ENCODE results near the gene LLCFC1.
"Not testable (repeated sequence)": the region's sequence is repeated elsewhere in the genome, so short reads cannot be mapped to it uniquely, and the experiment has no call there.

The LLCFC1 gene

GRCh38 chr7:142943706-142944268 is 4.5 kb downstream of the LLCFC1 start:
- no peak for DNase-seq

DNA sequence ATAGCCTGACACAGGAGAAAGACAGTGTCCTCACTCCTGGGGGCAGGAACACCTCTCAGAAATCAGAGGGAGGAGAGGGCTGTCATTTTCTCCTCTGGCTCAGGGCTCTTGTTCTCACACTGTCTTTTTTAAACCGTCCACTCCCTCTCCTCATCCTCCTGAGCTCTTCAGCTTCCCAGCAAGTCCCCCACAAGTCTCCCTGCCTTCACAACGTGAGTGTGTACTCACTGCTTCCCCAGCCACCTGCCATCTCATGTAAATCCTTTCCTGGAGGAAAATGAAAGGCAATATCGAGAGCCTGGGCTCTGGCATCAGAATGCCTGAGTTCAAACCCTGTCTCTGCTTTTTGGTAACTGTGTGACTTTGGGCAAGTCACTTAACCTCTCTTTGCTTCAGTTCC is 5.7 kb downstream of the LLCFC1 start:
- DNase-seq, result no peak

DNA sequence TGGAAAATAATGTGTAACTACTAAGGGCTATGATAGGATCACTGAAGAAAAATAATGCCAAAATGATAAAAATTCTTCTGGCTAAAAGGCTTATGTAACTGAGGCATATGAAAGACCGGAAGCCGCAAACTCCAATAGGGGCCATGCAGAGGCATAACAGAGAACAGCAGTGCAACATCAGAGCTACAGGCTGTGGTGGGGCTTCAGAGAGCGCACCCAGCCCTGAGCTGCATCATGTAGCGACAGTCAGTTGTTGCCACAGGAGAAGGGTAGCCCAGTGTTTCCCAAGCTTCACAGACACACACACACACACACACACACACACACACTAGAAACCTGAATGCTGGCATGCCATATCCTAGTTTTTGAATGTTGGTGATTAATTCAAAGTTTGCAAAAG is 9.3 kb downstream of the LLCFC1 start:
- DNase-seq, result no peak

DNA sequence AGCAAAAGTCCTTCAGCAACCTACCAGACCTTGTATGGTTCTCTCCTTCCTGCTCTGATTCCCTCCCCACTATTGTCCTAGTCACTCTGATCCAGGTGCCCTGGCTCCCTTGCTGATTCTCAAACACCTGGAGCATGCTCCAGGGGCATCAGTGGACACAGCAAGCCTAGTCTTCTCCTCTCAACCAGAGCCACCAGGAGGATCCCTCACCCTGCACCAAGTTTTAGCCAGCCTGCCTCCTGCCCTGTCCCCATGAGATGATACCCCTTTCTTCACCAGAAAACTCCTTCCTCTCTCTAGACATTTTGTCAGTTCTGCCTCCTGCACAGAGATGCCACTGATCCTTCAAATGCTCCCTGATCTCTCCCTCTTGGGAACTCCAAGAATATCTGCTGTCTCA is 11.0 kb downstream of the LLCFC1 start:
- DNase-seq, result no peak

GRCh38 chr7:142954680-142955268 is 15.5 kb downstream of the LLCFC1 start:
- no peak for DNase-seq

DNA sequence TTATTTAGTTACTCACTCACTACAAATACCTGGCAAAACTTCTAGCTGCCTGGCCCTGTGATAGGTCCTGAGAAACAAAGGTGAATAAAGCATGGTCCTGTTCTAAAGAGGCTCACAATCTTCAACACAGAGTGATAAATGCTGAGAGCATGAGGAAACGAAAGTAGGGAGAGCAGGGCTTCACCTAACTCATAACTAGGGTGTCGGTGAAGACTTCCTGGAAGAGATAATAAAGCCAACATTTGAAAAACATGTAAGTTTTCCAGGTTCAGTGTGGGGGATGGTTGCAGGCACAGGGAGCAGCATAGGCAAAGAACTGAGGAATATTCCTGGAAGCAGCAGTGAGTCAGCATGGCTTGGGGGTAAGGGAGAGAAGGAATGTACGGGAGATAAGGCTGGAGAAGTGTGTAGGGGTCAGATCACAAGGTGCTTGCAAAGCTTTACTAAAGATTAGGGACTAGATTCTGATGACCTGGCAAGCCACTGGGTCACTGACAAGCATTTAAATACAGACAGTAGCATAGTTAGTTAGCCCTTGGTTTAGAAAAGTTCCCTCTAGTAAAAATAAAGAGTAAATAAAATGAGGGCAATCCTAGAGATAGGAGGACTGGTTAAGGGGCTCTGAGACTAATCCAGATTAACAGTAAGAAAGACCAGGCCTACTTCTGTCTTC is 17.8 kb downstream of the LLCFC1 start:
- peak; percentile 8 for DNase-seq

GRCh38 chr7:142957723-142958122 is 18.4 kb downstream of the LLCFC1 start:
- DNase-seq, result no peak

DNA sequence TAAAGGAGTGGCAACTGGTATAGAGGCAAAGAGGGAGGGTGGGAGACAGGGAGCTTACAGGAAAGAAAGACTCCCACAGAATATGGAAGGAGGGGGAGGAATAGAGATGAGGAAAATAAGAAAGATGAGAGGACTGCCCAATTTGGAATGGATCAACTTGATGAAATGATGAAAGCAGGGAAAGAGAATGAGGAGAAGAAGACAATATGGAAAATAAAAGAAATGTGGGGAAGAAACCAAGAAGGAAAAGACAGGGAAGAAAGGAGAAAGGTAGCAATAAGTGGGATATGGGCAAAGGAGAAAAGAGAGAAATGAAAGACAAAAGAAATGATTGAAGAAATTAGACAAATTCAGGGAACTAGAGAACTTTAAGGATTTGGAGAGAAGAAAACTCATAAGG is 19.9 kb downstream of the LLCFC1 start:
- DNase-seq, result no peak

GRCh38 chr7:142960955-142961512 is 21.8 kb downstream of the LLCFC1 start:
- no peak for DNase-seq

- no peak for DNase-seq
These were observed 22.3 kb downstream of the LLCFC1 start for GRCh38 chr7:142961595-142961972.

DNA sequence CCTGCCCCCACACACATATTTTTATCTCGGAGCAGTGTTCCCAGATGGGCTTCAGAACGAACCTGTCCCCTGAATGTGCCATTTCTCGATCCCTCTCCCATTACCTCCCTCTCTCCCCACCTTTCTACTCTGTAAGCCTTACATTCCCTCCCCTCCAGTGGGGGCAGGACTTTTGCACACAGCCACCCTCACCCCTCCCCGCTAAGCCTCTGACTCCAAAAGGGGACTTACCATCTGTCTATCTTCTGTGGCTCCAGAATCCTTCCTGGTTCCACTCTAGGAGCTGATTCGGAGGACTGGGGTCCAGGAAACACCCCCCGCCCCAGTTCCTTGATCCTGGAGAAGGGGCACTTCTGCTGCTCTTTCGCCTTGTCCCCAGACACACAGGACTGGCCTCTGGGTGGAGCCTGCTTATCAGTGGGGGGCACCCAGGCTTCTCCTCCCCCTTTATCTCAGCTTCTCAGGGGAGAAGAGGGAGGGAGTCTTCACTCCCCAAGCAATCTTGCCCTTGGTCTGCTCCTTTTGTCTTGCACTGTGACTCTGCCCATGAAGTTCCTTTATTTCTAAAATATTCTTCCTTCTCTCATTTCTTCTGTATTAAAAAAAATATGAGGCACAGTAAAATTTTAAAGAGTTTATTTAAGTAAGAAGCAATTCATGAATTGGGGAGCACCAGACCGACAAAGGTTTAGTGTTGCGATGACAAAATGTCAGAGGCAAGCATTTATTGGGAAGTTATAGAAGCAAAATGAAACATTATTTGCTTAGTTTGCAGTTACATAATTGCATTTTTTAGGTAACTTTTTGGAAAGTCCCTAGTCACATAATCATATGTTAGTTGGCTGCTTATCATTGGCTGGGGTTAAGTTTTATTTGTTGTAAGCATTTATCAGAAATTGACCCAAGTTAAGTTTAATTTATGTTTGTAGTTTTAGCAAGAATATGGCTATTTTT is 23.0 kb downstream of the LLCFC1 start, which contains the start of gene KEL:
KEL (minus strand) TSS at position 391 of the 954 bp plus-strand sequence; CDS start at position 234, 157 bp downstream.
- no peak for DNase-seq

- DNase-seq, result no peak
These were observed 23.7 kb downstream of the LLCFC1 start for GRCh38 chr7:142962991-142963390.

DNA sequence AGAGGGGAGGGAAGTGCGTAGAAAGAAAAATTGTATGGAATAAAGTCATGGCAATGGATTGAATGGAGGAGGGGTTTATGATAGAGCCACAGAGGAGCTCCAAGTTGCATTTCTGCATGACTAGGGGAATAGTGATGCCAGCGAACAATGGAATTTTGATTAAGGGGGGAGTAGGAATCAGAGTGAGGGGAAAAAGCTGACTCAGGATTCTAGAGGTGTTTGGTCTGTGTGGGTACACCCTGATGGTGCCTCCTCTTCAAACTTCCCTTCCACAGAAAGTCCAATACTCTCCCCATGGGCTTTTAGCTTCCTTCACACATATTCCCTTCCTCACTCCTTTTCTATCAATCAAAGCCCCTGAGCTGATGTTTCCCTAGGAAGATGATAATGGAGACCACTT is 24.7 kb downstream of the LLCFC1 start:
- no peak for DNase-seq

DNA sequence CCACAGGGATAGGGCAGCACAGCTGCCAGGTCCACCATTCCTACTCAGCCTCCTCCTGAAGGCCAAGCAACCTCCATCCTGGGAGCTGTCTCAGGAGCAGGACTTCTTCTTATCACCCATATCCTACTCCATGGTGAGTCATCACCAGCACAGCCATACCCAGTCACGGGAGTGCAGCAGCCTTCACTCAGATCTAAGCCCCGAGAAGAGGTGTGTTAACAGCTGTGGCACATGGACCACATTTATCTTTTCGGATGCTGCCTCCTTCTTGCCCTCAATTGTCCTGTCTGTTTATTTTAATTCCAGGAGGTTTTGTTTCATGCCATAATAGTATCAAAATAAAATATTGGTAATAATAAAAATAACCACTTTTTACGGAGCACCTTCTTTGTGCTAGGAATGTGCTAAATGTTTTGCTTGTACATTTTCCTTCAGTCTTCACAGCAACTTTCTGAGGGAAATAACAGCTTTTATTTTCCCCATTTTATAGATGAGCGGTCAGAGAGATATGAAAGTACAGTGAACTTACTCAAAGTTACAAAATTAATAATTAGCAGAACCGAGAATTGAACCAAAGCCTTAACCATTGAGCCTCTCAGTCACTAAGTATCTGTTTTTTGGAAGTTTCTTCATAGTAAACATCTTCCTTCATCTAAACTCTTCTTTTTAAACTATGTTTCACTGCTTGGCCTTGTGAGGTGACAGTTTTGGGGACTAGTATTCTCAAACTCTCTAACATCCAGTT is 25.4 kb downstream of the LLCFC1 start:
- DNase-seq, result peak; percentile 3

DNA sequence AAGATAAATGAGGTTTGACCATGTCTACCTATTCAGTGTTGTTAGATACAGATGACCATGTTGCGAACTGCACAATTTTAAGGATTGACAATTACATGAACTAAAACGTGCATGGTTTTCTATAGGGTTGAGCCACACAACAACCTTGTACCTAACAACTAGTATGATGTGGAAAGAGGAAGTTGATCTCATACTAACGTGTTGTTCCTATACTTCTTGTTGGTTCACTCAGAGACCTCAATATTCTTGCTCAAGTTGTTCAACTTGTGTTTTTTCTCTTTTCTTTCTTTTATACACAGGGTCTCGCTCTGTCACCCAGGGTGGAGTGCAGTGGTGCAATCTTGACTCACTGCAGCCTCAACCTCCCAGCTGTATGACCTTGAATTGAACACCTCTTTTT is 28.9 kb downstream of the LLCFC1 start:
- no peak for DNase-seq

- no peak for DNase-seq
These were observed 29.9 kb downstream of the LLCFC1 start for GRCh38 chr7:142969183-142969582.

DNA sequence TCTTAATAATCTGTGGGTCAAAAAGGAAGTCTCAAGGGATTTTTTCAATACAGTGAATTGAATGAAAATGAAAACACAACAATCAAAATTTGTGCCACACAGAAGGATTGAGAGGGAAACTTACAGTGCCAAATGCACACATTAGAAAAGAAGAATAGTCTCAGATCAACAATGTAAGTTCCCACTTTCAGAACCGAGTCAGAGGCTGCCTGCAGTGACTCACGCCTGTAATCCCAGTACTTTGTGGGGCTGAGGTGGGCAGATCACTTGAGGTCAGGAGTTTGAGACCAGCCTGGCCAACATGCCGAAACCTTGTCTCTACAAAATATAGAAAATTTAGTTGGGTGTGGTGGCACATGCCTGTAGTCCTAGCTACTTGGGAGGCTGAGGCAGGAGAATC is 35.3 kb downstream of the LLCFC1 start:
- DNase-seq, result no peak

DNA sequence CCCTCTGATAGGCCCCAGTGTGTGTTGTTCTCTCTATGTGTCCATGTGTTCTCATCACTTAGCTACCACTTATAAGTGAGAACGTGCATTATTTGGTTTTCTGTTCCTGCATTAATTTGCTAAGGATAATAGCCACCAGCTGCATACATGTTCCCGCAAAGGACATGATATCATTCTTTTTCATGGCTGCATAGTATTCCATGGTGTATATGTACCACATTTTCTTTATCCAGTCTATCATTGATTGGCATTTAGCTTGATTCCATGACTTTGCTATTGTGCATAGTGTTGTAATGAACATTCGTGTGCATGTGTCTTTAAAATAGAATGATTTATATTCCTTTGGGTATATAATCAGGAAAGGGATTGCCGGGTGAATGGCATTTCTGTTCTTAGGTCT is 39.1 kb downstream of the LLCFC1 start:
- DNase-seq, result not testable (repeated sequence)

GRCh38 chr7:142983825-142984224 is 44.5 kb downstream of the LLCFC1 start:
- DNase-seq, result no peak

GRCh38 chr7:142984297-142984696 is 45.0 kb downstream of the LLCFC1 start:
- no peak for DNase-seq
